ENCODE measurements around the gene EIF3B. TPM values are rescaled to one million over a fixed set of nuclear protein-coding genes. Genes with fewer than 3 reads are reported as not detected.

The EIF3B gene
- total and polyA plus RNA-seq, 9 of the 15 experiments (the other 6 are each of a cell fraction or from before 2014, with no cell fraction given) = 25.9 to 494 (median 357) TPM

DNA sequence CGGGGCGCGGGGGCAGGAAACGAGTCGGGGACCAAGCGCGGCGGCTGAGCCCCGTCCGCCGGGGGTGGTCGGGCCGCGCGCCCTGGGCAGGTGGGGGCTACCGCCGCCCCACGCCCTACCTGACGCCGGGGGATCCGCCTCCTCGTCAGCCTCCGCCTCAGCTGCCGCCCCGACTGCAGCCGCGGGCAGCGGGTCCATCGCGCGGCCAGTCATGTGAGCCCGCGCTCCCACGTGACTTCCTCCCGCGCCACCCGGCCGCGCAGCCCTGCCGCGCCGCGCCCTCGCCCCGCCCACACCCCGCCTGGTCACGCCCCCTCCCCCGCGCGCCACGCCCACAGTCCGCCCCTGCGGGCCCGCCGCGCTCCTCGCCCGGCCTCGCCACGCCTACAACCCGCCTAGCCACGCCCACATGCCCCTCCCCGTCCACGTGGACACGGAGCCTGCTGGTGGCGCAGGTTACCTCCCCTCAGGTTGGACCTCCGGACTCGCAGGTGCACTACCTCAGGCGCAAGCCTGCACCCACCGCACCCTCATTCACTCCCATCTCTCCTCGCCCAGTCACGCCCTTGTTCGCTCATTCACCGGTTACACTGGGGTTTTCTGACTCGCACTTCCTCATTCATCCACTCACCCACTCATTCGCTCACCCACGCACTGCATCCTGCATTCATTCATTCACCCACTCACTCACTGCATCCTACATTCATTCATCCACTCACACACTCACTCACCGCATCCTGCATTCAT lies 40.2 kb upstream of the EIF3B start, which contains the start of gene SNX8 (continued):
- TF ChIP-seq, protein P1, sequence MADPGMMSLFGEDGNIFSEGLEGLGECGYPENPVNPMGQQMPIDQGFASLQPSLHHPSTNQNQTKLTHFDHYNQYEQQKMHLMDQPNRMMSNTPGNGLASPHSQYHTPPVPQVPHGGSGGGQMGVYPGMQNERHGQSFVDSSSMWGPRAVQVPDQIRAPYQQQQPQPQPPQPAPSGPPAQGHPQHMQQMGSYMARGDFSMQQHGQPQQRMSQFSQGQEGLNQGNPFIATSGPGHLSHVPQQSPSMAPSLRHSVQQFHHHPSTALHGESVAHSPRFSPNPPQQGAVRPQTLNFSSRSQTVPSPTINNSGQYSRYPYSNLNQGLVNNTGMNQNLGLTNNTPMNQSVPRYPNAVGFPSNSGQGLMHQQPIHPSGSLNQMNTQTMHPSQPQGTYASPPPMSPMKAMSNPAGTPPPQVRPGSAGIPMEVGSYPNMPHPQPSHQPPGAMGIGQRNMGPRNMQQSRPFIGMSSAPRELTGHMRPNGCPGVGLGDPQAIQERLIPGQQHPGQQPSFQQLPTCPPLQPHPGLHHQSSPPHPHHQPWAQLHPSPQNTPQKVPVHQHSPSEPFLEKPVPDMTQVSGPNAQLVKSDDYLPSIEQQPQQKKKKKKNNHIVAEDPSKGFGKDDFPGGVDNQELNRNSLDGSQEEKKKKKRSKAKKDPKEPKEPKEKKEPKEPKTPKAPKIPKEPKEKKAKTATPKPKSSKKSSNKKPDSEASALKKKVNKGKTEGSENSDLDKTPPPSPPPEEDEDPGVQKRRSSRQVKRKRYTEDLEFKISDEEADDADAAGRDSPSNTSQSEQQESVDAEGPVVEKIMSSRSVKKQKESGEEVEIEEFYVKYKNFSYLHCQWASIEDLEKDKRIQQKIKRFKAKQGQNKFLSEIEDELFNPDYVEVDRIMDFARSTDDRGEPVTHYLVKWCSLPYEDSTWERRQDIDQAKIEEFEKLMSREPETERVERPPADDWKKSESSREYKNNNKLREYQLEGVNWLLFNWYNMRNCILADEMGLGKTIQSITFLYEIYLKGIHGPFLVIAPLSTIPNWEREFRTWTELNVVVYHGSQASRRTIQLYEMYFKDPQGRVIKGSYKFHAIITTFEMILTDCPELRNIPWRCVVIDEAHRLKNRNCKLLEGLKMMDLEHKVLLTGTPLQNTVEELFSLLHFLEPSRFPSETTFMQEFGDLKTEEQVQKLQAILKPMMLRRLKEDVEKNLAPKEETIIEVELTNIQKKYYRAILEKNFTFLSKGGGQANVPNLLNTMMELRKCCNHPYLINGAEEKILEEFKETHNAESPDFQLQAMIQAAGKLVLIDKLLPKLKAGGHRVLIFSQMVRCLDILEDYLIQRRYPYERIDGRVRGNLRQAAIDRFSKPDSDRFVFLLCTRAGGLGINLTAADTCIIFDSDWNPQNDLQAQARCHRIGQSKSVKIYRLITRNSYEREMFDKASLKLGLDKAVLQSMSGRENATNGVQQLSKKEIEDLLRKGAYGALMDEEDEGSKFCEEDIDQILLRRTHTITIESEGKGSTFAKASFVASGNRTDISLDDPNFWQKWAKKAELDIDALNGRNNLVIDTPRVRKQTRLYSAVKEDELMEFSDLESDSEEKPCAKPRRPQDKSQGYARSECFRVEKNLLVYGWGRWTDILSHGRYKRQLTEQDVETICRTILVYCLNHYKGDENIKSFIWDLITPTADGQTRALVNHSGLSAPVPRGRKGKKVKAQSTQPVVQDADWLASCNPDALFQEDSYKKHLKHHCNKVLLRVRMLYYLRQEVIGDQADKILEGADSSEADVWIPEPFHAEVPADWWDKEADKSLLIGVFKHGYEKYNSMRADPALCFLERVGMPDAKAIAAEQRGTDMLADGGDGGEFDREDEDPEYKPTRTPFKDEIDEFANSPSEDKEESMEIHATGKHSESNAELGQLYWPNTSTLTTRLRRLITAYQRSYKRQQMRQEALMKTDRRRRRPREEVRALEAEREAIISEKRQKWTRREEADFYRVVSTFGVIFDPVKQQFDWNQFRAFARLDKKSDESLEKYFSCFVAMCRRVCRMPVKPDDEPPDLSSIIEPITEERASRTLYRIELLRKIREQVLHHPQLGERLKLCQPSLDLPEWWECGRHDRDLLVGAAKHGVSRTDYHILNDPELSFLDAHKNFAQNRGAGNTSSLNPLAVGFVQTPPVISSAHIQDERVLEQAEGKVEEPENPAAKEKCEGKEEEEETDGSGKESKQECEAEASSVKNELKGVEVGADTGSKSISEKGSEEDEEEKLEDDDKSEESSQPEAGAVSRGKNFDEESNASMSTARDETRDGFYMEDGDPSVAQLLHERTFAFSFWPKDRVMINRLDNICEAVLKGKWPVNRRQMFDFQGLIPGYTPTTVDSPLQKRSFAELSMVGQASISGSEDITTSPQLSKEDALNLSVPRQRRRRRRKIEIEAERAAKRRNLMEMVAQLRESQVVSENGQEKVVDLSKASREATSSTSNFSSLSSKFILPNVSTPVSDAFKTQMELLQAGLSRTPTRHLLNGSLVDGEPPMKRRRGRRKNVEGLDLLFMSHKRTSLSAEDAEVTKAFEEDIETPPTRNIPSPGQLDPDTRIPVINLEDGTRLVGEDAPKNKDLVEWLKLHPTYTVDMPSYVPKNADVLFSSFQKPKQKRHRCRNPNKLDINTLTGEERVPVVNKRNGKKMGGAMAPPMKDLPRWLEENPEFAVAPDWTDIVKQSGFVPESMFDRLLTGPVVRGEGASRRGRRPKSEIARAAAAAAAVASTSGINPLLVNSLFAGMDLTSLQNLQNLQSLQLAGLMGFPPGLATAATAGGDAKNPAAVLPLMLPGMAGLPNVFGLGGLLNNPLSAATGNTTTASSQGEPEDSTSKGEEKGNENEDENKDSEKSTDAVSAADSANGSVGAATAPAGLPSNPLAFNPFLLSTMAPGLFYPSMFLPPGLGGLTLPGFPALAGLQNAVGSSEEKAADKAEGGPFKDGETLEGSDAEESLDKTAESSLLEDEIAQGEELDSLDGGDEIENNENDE (IDR thresholded peaks at IDR 0.05; ENCODE audit: low read depth, low read length) = no peak
- TF ChIP-seq, protein P2, sequence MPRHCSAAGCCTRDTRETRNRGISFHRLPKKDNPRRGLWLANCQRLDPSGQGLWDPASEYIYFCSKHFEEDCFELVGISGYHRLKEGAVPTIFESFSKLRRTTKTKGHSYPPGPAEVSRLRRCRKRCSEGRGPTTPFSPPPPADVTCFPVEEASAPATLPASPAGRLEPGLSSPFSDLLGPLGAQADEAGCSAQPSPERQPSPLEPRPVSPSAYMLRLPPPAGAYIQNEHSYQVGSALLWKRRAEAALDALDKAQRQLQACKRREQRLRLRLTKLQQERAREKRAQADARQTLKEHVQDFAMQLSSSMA (CRISPR knock-in tag; IDR thresholded peaks at IDR 0.05) = no peak
- no peak for TF ChIP-seq ESRRB (CRISPR knock-in tag; IDR thresholded peaks at IDR 0.05; ENCODE audit: borderline replicate concordance)
- no peak for TF ChIP-seq ZNF79 (CRISPR knock-in tag; IDR thresholded peaks at IDR 0.05; ENCODE audit: low read depth)
- no peak for TF ChIP-seq ZKSCAN8 (CRISPR knock-in tag; IDR thresholded peaks at IDR 0.05)
- TF ChIP-seq E2F3 (CRISPR knock-in tag; IDR thresholded peaks at IDR 0.05) = no peak
- TF ChIP-seq, protein P3, sequence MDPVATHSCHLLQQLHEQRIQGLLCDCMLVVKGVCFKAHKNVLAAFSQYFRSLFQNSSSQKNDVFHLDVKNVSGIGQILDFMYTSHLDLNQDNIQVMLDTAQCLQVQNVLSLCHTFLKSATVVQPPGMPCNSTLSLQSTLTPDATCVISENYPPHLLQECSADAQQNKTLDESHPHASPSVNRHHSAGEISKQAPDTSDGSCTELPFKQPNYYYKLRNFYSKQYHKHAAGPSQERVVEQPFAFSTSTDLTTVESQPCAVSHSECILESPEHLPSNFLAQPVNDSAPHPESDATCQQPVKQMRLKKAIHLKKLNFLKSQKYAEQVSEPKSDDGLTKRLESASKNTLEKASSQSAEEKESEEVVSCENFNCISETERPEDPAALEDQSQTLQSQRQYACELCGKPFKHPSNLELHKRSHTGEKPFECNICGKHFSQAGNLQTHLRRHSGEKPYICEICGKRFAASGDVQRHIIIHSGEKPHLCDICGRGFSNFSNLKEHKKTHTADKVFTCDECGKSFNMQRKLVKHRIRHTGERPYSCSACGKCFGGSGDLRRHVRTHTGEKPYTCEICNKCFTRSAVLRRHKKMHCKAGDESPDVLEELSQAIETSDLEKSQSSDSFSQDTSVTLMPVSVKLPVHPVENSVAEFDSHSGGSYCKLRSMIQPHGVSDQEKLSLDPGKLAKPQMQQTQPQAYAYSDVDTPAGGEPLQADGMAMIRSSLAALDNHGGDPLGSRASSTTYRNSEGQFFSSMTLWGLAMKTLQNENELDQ (CRISPR knock-in tag; IDR thresholded peaks at IDR 0.05; ENCODE audit: borderline replicate concordance) = no peak
- TF ChIP-seq HDAC6 (IDR thresholded peaks at IDR 0.05; ENCODE audit: low read depth, low read length) = no peak
- no peak for TF ChIP-seq BMI1 (IDR thresholded peaks at IDR 0.05; ENCODE audit: low read length)
- TF ChIP-seq KLF16 (IDR thresholded peaks at IDR 0.05) = no peak
- TF ChIP-seq BCL6 (CRISPR knock-in tag; IDR thresholded peaks at IDR 0.05) = no peak
- TF ChIP-seq HMG20A (CRISPR knock-in tag; conservative IDR thresholded peaks at IDR 0.05) = no peak
- no peak for TF ChIP-seq BDP1 (IDR thresholded peaks at IDR 0.05; ENCODE audit: insufficient read depth, insufficient read length)
- no peak for TF ChIP-seq ZNF347 (CRISPR knock-in tag; IDR thresholded peaks at IDR 0.05; ENCODE audit: low read depth)
- no peak for TF ChIP-seq ELF2 (CRISPR knock-in tag; IDR thresholded peaks at IDR 0.05)

Measured in K562 (cell line).